Measurements from ENCODE around the gene CYRIA. TPM values are rescaled to one million over a fixed set of nuclear protein-coding genes. Genes with fewer than 3 reads are reported as not detected.

Gene CYRIA
- 1 to 10 TPM; 4.2 to 9.6 (median 5.8) TPM for polyA plus RNA-seq (ENCODE audit: insufficient read length in 10 of 10)
- long read RNA-seq, donor 1, full-length matches to known transcripts = 5 of 5 reads
- long read RNA-seq, donor 1, partial matches to known transcripts = 0 of 5 reads
- long read RNA-seq, donor 1, other reads (novel, unspliced or antisense) = 0 of 5 reads
- long read RNA-seq, donor 2, full-length matches to known transcripts = 1 of 1 reads
- long read RNA-seq, donor 2, partial matches to known transcripts = 0 of 1 reads
- long read RNA-seq, donor 2, other reads (novel, unspliced or antisense) = 0 of 1 reads
- long read RNA-seq, donor 3 = 0 reads
- long read RNA-seq, donor 4 = 0 reads
- long read RNA-seq, donor 5, full-length matches to known transcripts = 1 of 1 reads
- long read RNA-seq, donor 5, partial matches to known transcripts = 0 of 1 reads
- long read RNA-seq, donor 5, other reads (novel, unspliced or antisense) = 0 of 1 reads
- long read RNA-seq, donor 6 = 0 reads
- long read RNA-seq, donor 7, full-length matches to known transcripts = 2 of 2 reads
- long read RNA-seq, donor 7, partial matches to known transcripts = 0 of 2 reads
- long read RNA-seq, donor 7, other reads (novel, unspliced or antisense) = 0 of 2 reads
- long read RNA-seq, donor 8 = 0 reads
- long read RNA-seq, donor 9 = 0 reads

DNA sequence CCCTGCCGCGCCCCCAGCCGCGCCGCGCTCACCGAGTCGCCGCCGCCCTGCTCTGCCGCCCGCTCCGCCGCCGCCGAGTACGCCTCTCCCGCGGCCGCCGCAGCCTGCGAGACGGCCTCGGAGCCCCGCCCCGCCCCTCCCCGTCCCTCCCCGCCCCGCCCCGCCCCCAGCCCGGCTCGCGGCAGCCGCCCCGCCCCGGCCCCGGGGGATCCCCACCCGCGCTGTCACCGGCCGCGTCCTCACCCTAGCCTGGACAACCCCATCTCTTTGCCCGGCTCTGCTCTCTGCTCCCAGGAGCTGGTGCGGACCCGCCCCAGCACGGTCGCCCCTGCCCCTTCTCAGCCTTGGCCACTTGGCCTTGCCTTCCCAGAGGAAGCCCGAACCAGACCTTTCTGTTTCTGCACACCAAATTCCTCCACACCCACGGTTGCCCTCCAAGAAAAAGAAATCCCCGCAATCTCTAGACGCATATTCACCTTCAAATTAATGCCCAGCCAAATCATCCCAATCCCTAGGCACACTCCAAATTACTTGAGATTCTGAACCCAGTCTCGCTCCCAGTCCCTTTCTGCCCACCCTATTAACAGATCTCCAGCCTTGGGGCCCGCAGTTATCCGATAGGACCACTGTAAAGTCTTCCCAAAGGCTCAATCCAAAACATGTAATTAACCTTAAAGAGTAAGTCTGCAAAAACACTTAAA lies at the start of gene CYRIA:
TSS of gene CYRIA (minus strand) at position 87 of the 701 bp plus-strand sequence. CDS start 77,715 bp downstream, outside the sequence.
- peak in 1 of 3 donors; percentile 69 for DNase-seq

DNA sequence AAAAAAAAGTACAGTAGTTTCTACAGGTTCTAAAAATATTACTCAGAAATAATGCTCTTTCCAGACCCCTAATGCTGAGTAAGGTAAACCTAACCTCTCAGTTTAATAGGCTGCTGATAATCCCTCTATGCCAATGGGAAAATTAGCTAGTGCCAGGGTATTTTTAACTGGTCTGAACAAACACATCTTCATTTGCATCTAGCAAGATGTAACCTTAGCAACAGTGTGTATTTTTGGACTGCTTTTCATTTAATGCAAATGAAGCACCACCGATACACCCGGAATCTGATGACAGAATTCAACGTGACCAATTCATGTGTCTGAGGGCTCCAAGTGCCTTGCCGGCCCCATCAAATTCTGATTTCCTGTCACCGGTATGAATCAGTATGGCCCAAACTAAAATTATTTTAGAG lies 47.4 kb upstream of the CYRIA start:
- no peak for DNase-seq

DNA sequence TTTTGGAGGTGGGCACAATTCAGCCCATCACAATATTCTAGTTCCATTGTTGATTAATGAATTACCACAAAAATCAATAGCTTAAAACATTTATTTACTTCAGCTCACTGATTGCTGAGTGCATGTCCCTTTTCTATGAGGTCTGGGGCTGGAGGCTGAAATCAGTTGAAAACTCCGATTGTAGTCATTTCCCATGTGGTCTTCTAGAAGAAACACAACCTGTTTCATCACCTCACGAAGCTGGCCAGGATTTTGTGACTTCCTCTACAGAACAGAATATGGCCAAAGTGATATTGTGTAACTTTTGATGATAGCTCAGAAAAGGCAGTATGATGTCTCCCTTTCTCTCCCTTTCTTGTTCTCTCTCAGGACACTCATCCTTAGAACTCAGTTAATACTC lies 44.1 kb upstream of the CYRIA start:
- no peak for DNase-seq

DNA sequence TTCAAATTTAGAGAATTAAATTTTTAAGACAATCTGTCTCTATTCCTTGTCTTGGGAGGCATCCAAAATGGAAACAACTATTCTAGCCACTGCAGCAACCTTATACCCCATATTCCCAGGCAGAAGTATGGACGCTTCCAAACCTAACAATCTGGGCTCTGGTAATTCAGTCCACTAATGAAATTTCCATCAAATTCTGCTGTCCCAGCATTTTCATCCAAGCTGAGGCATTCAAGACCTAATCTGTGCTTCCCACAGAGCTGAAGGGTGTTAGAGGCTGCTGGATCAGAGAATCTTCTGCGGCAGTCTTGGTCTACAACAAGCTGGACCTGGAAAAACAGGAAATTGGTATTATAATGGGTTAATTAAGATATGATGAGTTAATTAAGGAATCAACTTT lies 42.5 kb upstream of the CYRIA start:
- no peak for DNase-seq

DNA sequence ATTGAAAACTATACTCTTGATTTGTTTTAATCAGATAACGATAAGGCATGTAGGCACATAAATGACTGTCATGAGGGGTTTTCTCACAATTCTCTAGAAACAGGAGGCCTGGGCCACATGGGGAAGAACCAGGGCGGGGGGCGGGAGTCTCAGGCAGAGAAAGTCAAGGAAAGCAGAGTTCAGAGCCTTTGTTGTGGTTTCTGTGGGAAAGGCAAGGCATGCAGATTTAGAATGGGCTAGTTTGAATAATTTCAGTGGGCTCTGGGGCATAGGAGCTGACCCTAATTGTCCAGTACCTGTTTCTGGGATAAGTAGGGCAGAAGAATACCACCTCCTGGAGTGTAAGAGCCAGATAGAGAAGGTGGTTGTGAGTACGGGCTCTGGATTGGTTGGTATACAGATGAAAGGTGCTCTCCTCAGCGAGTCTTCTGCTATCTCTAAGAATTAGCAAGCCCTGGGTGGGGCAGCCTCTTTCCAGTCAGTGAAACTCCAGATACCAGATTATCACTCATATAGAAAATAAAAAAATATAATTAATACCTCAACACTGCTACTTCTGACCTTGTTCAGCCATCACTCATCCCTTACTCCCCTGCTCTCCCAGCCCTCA lies 41.5 kb upstream of the CYRIA start:
- no peak for DNase-seq

DNA sequence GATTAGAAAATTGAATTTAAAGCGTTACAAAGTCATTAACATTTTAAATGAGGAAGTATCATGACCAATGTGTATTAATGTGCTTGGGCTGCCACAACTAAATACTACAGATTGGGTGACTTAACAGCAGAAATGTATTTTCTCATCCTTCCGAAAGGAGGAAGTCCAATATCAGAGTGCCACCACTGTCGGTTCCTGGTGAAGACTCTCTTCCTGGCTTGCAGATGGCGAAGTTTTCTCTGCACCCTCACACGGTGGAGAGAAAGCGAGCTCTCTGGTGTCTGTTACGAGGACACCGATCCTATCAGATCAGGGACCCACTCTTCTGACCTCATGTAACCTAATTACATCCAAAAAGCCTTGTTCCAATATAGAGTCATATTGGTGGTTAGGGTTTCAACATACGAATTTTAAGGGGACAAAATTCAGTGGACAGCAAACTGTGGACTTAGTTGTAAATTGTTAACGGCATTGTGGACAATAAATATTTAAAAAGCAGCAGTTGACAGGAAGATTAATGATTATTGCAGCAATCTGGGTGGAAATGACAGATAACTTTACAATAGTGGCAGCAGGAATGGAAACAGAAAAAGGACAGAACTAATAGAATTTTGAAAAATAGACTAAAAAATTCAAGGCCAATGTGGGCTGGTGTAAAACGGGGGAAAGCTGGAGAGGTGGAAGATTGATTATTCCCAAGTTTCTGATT lies 35.1 kb upstream of the CYRIA start:
- DNase-seq = no peak

DNA sequence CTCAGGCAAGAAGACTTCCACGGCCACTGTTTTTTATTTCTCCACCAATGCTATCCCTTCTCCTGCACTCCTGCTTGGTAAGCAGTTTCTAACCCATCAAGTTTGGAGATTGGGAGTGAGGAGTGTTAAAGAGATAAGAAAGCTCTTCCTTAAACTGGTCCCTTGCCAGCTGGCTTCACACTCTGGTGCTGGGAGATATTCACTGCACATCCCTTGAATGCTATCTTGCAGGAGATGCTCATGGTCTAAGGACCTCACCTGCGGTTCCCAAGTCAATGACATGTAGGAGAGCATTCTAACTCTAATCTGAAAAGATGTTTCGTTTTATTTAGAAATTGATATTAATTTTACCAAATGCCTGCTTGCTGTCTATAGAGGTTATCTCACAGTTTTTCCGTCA lies 28.2 kb upstream of the CYRIA start:
- no peak for DNase-seq

DNA sequence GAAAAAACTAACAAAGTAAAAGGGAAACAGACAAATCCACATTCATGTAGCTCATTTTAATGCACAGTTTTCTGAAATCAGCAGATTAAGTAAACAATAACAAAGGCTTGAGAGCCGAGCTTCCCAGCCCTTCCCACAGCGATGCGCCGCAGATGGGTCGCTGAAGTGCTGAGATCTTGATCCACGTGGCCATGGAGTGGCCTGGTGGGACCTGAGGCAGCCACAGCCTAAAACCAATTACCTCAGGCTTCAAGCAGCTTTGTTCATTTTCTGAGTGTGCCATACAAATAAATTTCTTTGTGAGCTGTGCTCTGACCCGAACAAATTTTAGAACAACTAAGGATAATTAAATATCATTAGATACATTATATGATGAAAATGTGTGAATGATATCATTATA lies 25.6 kb upstream of the CYRIA start:
- DNase-seq = no peak

DNA sequence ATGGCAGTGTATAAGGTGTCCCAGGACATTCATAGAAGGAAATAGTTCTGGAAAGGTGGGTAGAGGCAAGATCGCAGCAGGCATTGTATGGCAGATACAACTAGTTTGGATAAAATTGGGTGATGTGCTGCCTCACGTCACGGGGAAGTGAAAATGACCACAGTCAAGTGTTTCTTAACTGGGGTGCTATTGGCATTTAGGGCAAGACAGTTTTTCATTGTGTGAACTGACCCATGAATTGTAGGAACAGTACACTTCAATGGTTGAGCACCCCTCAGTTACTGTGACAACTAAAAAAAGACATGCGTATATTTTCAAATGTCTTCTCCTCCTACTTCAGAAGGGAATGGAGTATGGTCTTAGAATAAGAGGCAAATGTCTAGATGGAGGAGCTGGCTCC lies 22.3 kb upstream of the CYRIA start:
- DNase-seq = no peak

DNA sequence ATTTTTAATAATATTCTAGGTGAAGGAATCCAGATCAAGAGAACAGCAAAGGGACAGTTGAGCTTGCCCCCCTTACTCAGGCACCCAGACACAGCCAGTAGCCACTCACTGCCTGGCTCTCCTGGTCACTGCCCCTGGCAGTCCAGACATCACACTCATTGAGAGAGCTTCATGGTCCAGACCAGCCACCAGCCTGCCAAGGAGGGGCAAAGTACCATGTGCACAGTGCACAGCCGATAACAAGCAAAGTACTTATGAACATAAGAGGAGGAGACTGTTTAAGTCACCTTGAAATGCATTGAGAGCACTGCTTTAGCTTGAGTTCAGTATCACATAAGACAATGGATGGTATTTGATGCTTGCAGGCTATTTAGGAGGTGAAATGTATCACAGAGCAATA lies 21.6 kb upstream of the CYRIA start:
- DNase-seq = no peak

DNA sequence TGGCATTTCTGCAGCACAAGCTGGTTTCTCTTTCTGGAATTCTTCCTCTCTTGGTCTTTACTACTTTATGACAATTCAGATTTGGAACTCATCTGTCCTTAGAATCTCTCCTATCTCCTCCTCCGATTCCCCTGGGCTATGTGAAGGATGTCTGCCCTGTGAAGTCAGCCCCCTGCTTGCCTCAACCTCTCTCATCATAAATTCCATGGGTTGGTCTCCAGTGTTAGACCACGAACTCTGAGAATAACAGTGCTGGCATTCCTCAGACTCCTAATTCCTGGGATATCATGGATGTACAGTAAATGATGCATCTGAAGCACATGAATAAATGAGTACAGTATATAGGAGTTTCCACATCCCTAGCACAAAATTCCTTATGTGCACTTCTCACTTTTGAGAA lies 21.0 kb upstream of the CYRIA start:
- DNase-seq = no peak

DNA sequence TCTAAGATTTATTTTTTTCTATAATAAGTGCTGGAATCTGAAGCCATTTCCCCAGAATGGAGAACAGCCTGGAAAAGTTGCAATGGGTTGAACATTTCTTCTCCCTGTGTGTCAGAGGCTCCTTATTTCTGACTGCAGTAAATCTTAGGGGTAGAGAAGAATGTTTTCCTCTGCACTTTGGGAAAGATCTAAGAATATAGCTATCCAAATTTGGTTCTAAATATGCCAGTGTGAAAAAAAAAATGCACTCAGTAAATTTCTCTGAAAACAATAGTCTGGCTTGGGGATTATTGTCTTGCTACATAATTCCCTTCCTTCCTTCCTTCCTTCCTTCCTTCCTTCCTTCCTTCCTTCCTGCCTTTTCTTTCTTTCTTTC lies 19.7 kb upstream of the CYRIA start:
- no peak for DNase-seq

DNA sequence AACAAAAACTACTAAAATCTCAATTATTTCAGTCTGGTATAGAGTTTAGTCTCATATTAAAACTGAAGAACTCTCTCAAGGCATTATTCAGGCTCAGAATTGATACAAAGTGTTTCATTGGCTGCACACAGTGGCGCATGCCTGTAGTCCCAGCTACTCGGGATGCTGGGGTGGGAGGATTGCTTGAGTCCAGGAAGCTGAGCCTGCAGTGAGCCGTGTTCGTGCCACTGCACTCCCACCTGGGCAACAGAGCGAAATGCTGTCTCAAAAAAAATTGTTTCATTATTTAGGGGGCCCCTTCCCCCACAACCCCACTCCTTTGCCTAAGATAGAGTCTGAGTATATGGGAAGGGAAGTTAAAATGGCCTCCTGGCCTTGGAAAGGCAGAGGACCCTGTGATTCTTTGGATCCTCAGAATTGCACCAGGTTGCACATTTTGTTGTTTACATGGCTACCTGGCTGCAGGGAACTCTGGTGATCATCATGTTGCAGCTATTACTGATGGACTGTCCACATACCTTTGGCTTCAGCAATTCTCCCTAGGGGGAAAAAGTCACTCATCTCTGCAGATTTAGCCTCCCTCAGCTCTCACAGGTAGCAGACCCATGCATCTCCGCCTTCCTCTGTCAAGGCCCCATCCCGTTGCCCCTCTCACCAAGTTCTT lies 19.2 kb upstream of the CYRIA start:
- DNase-seq = no peak

DNA sequence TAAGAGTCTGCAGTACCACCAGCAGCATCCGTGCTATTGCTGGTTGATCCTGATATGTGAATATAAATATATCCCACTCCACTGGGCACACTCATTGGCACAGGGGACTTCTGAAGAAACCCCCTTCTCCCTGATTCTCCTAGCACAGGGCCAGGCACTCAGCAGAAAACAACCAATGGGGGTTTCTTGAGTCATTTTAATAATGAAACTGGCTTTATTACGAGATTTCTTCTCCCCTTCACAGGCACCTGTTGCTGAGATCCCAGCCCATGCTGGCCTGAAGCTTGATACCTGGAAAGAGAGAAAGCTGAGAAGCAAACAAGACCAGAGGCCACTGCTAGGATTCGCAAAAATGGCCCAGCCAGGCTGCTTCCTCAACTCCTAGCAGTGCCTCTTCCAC lies 17.9 kb upstream of the CYRIA start:
- no peak for DNase-seq

DNA sequence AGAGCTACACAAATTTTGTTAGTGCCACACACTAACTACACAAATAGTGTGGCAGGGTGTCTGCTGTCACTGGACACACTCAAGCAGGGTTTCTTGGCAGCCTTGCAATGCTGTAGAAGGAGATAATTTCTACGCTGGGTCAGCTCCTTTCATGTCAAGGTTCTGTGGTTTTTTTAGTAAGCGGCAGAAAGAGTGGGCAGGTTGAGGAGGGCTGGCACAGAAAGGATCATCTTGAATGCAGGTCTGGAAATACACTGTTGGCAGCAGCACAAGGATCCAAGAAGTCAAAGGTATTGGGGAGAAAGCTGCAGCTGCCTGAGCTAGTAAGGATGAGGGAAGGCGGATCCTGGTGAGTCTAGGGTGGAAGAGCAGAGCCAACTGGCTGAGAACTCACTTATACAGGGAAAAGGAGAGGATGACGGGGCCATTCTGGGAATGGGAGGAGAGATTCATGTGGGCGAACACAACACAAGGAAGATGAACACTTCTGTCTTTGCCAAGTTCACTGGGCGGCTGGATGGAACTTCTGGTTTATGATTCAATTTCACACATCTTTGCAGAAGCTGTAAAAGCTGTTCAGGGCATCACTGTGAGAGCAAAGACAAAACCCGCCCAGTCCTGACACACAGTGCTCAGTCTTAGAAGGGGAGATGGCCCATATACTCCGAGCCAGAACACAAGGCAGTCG lies 16.9 kb upstream of the CYRIA start:
- peak in 2 of 3 donors; percentile 59 to 71 for DNase-seq

DNA sequence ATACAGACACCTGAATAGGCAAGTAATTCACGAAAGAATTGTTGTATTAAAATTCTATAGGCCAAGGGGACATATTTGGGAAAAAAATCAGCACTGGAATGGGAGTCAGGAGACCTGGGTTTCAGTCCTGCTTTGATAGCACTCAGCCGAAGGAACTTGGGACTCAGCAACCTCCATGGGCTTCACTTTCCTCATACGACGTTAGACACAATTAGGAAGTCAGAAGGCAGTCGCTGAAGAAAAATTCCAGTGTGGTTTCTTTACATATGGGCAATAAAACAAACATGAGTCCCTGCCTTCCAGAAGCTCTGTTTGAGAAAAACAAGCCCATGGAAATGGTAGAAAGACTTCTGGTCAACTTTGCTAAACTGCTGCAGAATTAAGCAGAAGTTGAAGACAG lies 15.1 kb upstream of the CYRIA start:
- DNase-seq = no peak

DNA sequence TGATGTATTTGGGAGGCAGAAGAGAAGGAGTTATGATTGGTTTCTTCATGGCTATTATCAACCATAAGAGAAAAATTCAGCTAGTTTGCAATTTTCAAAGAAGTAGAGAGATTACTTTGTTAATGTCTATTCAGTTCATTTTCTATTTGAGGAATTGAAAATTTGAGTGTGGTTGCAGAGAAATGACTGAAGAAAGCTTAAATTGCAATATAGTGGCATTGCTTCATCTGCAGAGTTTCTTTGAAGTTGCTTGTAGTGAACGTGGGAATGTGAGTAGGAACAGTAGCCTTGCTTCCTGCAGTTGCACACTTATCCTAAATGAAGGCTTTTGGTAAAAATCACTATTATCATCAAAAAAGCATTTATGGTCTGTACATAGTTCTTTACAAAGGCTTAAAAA lies 14.7 kb upstream of the CYRIA start:
- no peak for DNase-seq

DNA sequence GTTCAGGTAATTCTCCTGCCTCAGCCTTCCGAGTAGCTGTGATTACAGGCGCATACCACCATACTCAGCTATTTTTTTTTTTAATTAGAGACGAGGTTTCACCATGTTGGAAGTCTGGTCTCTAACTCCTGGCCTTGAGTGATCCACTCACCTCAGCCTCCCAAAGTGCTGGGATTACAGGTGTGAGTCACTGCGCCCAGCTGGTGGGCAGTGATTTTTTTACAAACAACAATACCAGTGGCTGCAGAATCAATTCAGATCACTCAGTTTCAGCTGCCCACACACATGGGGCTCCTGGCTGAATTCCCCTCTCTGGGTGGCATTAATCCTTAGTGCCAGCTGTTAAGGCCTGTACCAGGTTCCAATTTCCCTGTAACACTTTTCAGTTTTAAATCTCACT lies 13.3 kb upstream of the CYRIA start:
- DNase-seq = no peak

DNA sequence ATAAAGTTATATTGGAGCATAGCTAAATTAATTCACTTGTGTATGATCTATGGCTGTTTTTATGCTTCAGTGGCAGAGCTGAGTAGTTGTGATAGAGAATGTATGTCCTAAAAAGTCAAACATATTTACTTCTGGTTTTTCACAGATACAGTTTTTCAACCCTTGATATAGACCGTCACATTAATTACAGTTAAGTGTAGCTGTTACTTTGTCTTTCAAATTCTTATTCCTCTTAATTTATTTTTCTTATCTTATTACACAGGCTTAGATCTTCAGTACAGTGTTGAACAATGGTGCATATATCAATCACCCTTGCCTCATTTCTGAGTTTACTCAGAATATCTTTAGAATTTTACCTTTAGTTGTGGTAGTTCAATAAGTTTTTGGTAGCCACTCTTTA lies 12.2 kb upstream of the CYRIA start:
- no peak for DNase-seq

DNA sequence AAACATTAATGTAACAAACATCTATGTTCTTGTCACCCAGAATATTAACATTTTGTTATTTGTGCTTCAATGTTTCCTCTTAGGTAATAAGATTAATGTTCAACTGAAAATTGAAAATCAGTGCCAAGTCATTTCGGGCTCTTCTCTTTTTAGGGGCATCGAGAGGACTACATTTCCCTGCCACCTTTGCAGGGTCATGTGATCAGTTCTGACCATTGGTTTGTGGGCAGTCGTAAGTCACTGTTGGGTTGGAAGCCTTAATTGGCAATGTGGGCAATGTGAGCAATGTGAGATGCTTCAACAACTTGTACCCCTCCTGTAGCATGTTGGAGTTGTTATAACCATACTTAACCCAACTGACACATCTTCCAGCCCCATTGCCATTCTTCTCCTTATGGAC lies 10.1 kb upstream of the CYRIA start:
- no peak for DNase-seq

DNA sequence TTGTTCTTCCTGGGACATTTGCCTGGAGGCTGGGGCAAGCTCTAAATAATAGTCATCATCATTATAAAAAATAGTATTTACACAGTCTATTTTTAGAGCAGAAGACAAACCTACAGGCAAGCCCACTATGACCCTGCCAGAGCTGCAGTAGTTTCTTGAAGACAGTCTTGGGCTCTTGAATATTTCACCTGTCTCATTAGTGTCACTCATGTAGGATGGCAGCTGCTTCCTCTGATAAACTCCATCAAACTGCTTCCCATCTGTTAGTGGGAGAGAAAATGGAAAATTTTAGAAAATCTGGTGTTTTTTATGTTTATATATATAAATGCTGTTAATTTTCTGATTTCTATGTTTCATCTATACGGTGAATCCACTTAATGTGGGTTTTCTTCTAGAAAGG lies 8.5 kb upstream of the CYRIA start:
- DNase-seq = no peak
